GM23248 (cell line): ENCODE results near the gene OPRM1. TPM values are rescaled to one million over a fixed set of nuclear protein-coding genes. Genes with fewer than 3 reads are reported as not detected.

Experiments
- DNase-seq: peaks from one replicate; pipeline ENCODE4 v3.0.0-alpha.2; 2015
- H2AFZ ChIP-seq: fragments of 200-600 bp; sonication (generic); 2 replicates; pipeline ENCODE4 v1.6.1; 2016; ENCODE audit warnings: antibody characterized with exemption
- H3F3A ChIP-seq: fragments of 200-600 bp; sonication (generic); 2 replicates; pipeline ENCODE4 v1.6.1; 2016; ENCODE audit warnings: mild to moderate bottlenecking, antibody characterized with exemption, mixed run types; ENCODE audit not compliant: insufficient read depth
- H3K27ac ChIP-seq: fragments of 200-600 bp; sonication (generic); 2 replicates; pipeline ENCODE4 v1.5.1; 2016; ENCODE audit warnings: mild to moderate bottlenecking
- H3K27me3 ChIP-seq: fragments of 200-600 bp; sonication (generic); replicated peaks from 2 replicates; pipeline ENCODE4 v1.6.1; 2016; ENCODE audit warnings: mild to moderate bottlenecking; ENCODE audit not compliant: insufficient read depth
- H3K36me3 ChIP-seq: fragments of 200-600 bp; sonication (generic); 2 replicates; pipeline ENCODE4 v1.6.1; 2016; ENCODE audit warnings: low read depth, mild to moderate bottlenecking
- H3K4me1 ChIP-seq: fragments of 200-600 bp; sonication (generic); 2 replicates; pipeline ENCODE4 v1.6.1; 2016; ENCODE audit warnings: mild to moderate bottlenecking; ENCODE audit not compliant: insufficient read depth
- H3K4me2 ChIP-seq: fragments of 200-600 bp; sonication (generic); one replicate; pipeline ENCODE4 v1.6.1; 2016; ENCODE audit warnings: mild to moderate bottlenecking; ENCODE audit not compliant: unreplicated experiment
- H3K4me3 ChIP-seq: fragments of 200-600 bp; sonication (generic); 2 replicates; pipeline ENCODE4 v1.5.1; 2016; ENCODE audit warnings: mild to moderate bottlenecking
- H3K79me2 ChIP-seq: fragments of 200-600 bp; sonication (generic); 2 replicates; pipeline ENCODE4 v1.6.1; 2016; ENCODE audit warnings: mild to moderate bottlenecking; ENCODE audit not compliant: insufficient read depth
- H3K9ac ChIP-seq: fragments of 200-600 bp; sonication (generic); 2 replicates; pipeline ENCODE4 v1.6.1; 2016; ENCODE audit warnings: mild to moderate bottlenecking
- H3K9me2 ChIP-seq: fragments of 200-600 bp; sonication (generic); 2 replicates; pipeline ENCODE4 v1.6.1; 2016; ENCODE audit warnings: mixed run types, mild to moderate bottlenecking, moderate library complexity; ENCODE audit not compliant: insufficient read depth
- H3K9me3 ChIP-seq: fragments of 200-600 bp; sonication (generic); one replicate; pipeline ENCODE4 v1.6.1; 2017; ENCODE audit warnings: low read depth
- H4K20me1 ChIP-seq: fragments of 200-600 bp; sonication (generic); 2 replicates; pipeline ENCODE4 v1.6.0; 2016; ENCODE audit not compliant: insufficient read depth
- EZH2 ChIP-seq: fragments of 200-600 bp; sonication (generic); IDR thresholded peaks from 2 replicates; pipeline ENCODE4 v1.6.1; 2018; ENCODE audit warnings: antibody characterized with exemption, mild to moderate bottlenecking; ENCODE audit not compliant: insufficient read depth, poor library complexity, severe bottlenecking
- EZH2phosphoT487 ChIP-seq: fragments of 200-600 bp; sonication (generic); IDR thresholded peaks from 2 replicates; pipeline ENCODE4 v1.6.1; 2018; ENCODE audit warnings: antibody characterized with exemption, moderate library complexity, mild to moderate bottlenecking, low read depth; ENCODE audit not compliant: insufficient read depth
- WGBS, 2 experiments: methylation state at CpG; one replicate each; pipeline ENCODE4 v1.1.6; 2015 to 2017; ENCODE audit warnings: low lambda C conversion rate in 2 of 2, low coverage in 1 of 2; ENCODE audit errors: missing lambda C conversion rate in 2 of 2; 5-methylcytosine and 5-hydroxymethylcytosine counted together
- in situ Hi-C: fragments of 300-500 bp; cut with MboI; formaldehyde crosslinking; loops from 2 replicates; pipeline ENCODE4 v1.15.0; 2020
- polyA plus RNA-seq: library from polyadenylated mRNA; unstranded; fragments of >200 nt; fragmentation: Nextera tagmentation; extraction: Ambion mirVana; gene quantifications from 2 replicates; pipeline ENCODE4 v1.2.1, GENCODE V29; 2016
- total RNA-seq: library from RNA; depleted of rRNA; stranded (reverse); fragments of >200 nt; shearing (Covaris generic); gene quantifications from 2 replicates; pipeline ENCODE4 v1.2.3, GENCODE V29; 2014

The OPRM1 gene
- total and polyA plus RNA-seq, 2 experiments from 2014 or later: not detected

GRCh38 chr6:154268486-154268885 is 229.4 kb downstream of the OPRM1 start:
- DNase-seq: no peak
- no peak overlapping the region for H3K9ac ChIP-seq
- no peak overlapping the region for H2AFZ ChIP-seq
- TF ChIP-seq EZH2 (no peak), EZH2phosphoT487 (no peak)
- no peaks in the 10 kb centered on the region for H4K20me1 ChIP-seq
- H3K4me3 ChIP-seq: no peak overlapping the region
- H3K36me3 ChIP-seq: no peaks in the 10 kb centered on the region
- no peaks in the 10 kb centered on the region for H3K9me2 ChIP-seq
- H3K79me2 ChIP-seq: no peaks in the 10 kb centered on the region
- no peak overlapping the region for H3K4me2 ChIP-seq
- WGBS, 2 experiments: 67 to 83% methylated on average over 3 of the region's 3 CpGs
- no peaks in the 10 kb centered on the region for H3K9me3 ChIP-seq
- 0 out of 2 replicates have a peak, but pooled peaks cover 5% of the 10 kb centered on the region for H3K27me3 ChIP-seq
- H3K27ac ChIP-seq: no peak overlapping the region
- in situ Hi-C loops: no loop called here
- no peaks in the 10 kb centered on the region for H3K4me1 ChIP-seq
- H3F3A ChIP-seq: no peaks in the 10 kb centered on the region

GRCh38 chr6:154274168-154274567 is 235.1 kb downstream of the OPRM1 start:
- no peaks in the 10 kb centered on the region for H3K4me1 ChIP-seq
- no peak for TF ChIP-seq EZH2
- TF ChIP-seq EZH2phosphoT487: no peak
- no peaks in the 10 kb centered on the region for H3K9me3 ChIP-seq
- H3K9me2 ChIP-seq: no peaks in the 10 kb centered on the region
- in situ Hi-C loops: no loop called here
- H3K79me2 ChIP-seq: no peaks in the 10 kb centered on the region
- H3F3A ChIP-seq: no peaks in the 10 kb centered on the region
- no peak overlapping the region for H3K4me3 ChIP-seq
- 37 to 44% methylated on average over 2 of the region's 2 CpGs for WGBS, 2 experiments
- no peak overlapping the region for H2AFZ ChIP-seq
- no peak for DNase-seq
- H3K4me2 ChIP-seq: no peak overlapping the region
- no peak overlapping the region for H3K9ac ChIP-seq
- H4K20me1 ChIP-seq: no peaks in the 10 kb centered on the region
- H3K27ac ChIP-seq: no peak overlapping the region
- H3K36me3 ChIP-seq: no peaks in the 10 kb centered on the region
- H3K27me3 ChIP-seq: 0 out of 2 replicates have a peak, but pooled peaks cover 5% of the 10 kb centered on the region

GRCh38 chr6:154276810-154277628 is 238.0 kb downstream of the OPRM1 start:
- Histone ChIP-seq H3K79me2 (no peaks in the 10 kb centered on the region), H3F3A (no peaks in the 10 kb centered on the region), H3K27me3 (0 out of 2 replicates have a peak, but pooled peaks cover 2% of the 10 kb centered on the region), H3K4me2 (no peak overlapping the region), H2AFZ (no peak overlapping the region), H3K9ac (no peak overlapping the region), H3K9me3 (no peaks in the 10 kb centered on the region), H3K4me1 (no peaks in the 10 kb centered on the region), H3K9me2 (no peaks in the 10 kb centered on the region), H3K27ac (no peak overlapping the region), H4K20me1 (no peaks in the 10 kb centered on the region), H3K4me3 (no peak overlapping the region), H3K36me3 (no peaks in the 10 kb centered on the region)
- TF ChIP-seq EZH2 (no peak), EZH2phosphoT487 (no peak)
- in situ Hi-C loops: no loop called here
- 36 to 40% methylated on average over 11 of the region's 11 CpGs for WGBS, 2 experiments
- peak; percentile 61 for DNase-seq

DNA sequence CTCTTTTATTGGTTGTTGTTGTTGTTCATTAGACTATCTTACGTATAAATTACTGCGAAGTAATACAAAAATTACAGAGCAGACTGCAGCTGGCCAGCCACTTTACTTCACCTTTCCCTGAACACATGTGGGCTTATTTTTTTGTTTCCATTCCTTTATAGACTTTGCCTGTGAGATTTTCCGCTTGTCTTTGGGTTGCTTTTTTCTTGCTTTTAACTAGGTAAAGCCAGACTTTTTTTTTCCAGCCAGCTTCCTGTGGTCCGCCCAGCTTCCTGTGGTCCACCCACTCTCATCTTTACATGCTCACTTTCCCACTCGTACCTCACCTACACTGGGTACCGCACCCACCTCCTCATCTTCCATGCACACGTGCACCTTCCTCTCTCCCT is 238.6 kb downstream of the OPRM1 start:
- H3K9me2 ChIP-seq: no peaks in the 10 kb centered on the region
- in situ Hi-C loops: no loop called here
- TF ChIP-seq EZH2 (no peak), EZH2phosphoT487 (no peak)
- no peak overlapping the region for H3K4me2 ChIP-seq
- no peaks in the 10 kb centered on the region for H3F3A ChIP-seq
- no peak overlapping the region for H3K9ac ChIP-seq
- DNase-seq: no peak
- H3K36me3 ChIP-seq: no peaks in the 10 kb centered on the region
- no peak overlapping the region for H3K4me3 ChIP-seq
- no peaks in the 10 kb centered on the region for H3K79me2 ChIP-seq
- 66 to 70% methylated on average over 7 of the region's 7 CpGs for WGBS, 2 experiments
- no peaks in the 10 kb centered on the region for H3K4me1 ChIP-seq
- H3K9me3 ChIP-seq: no peaks in the 10 kb centered on the region
- H3K27ac ChIP-seq: no peak overlapping the region
- no peaks in the 10 kb centered on the region for H3K27me3 ChIP-seq
- H2AFZ ChIP-seq: no peak overlapping the region
- H4K20me1 ChIP-seq: no peaks in the 10 kb centered on the region
